GM10248 (cell line): ENCODE measurements around the gene SPTSSB.

ENCODE experiments used
- CTCF ChIA-PET: fragments of 300-600 bp; sonication (Branson Sonifier 250); formaldehyde crosslinking; extraction: SDS; loops from one replicate; lab custom pipeline; 2021; ENCODE audit warnings: antibody characterized with exemption; lab: Yijun Ruan, JAX
- POLR2A ChIA-PET: fragments of 350-650 bp; sonication (Branson Sonifier 250); formaldehyde crosslinking; extraction: SDS; loops from one replicate; lab custom pipeline; 2020; ENCODE audit warnings: antibody characterized with exemption; lab: Yijun Ruan, JAX
- DNase-seq: peaks from one replicate; pipeline ENCODE4 v3.0.0; 2012; ENCODE audit errors: extremely low spot score
- CTCF ChIP-seq: IDR thresholded peaks from 2 replicates; pipeline ENCODE4 v1.5.1; 2012; ENCODE audit warnings: mild to moderate bottlenecking, low read depth; ENCODE audit errors: extremely low read depth, missing control alignments, control extremely low read depth

SPTSSB gene

GRCh38 chr3:161405087-161405486 is 33.8 kb upstream of the SPTSSB start:
- ChIA-PET CTCF (interaction anchor here (2.0 kb wide), 1 partner anchor 448 kb away, joined by 6 read pairs; no protein-coding TSS in a partner anchor), POLR2A (no interaction called here)
- DNase-seq: no peak
- TF ChIP-seq CTCF: no peak

- ChIA-PET CTCF (no interaction called here), POLR2A (no interaction called here)
- no peak for TF ChIP-seq CTCF
- DNase-seq: no peak
Measured at GRCh38 chr3:161403251-161403650, 31.9 kb upstream of the SPTSSB start.

GRCh38 chr3:161401389-161401788 is 30.1 kb upstream of the SPTSSB start:
- CTCF ChIA-PET: interaction anchor here (1.5 kb wide), 1 partner anchor 15 kb away, joined by 4 read pairs; no protein-coding TSS in a partner anchor

GRCh38 chr3:161400650-161401049 is 29.3 kb upstream of the SPTSSB start:
- ChIA-PET CTCF (interaction anchor here (0.6 to 1.1 kb wide), 2 partner anchors 10 to 17 kb away, joined by 3 to 4 read pairs; no protein-coding TSS in a partner anchor), POLR2A (no interaction called here)
- no peak for DNase-seq
- no peak for TF ChIP-seq CTCF

More at GRCh38 chr3:161401389-161401788, 30.1 kb upstream of the SPTSSB start:
- POLR2A ChIA-PET: no interaction called here
- no peak for TF ChIP-seq CTCF
- DNase-seq: no peak

GRCh38 chr3:161395115-161396012 is 24.0 kb upstream of the SPTSSB start:
- no peak for DNase-seq
- no peak for TF ChIP-seq CTCF
- CTCF ChIA-PET: interaction anchor here (0.9 kb wide), 2 partner anchors 9 to 11 kb away, joined by 3 read pairs; no protein-coding TSS in a partner anchor
- POLR2A ChIA-PET: no interaction called here

GRCh38 chr3:161393803-161394202 is 22.5 kb upstream of the SPTSSB start:
- ChIA-PET CTCF (no interaction called here), POLR2A (no interaction called here)
- no peak for TF ChIP-seq CTCF
- DNase-seq: no peak
